HG03045 (cell line): ENCODE measurements around the gene SCG3.

ENCODE experiments used
- ATAC-seq: cut with Tn5 transposase; IDR thresholded peaks from one replicate; pipeline ENCODE4 v1.9.1; 2021; ENCODE audit warnings: mild to moderate bottlenecking, moderate library complexity; ENCODE audit not compliant: unreplicated experiment

The SCG3 gene

DNA sequence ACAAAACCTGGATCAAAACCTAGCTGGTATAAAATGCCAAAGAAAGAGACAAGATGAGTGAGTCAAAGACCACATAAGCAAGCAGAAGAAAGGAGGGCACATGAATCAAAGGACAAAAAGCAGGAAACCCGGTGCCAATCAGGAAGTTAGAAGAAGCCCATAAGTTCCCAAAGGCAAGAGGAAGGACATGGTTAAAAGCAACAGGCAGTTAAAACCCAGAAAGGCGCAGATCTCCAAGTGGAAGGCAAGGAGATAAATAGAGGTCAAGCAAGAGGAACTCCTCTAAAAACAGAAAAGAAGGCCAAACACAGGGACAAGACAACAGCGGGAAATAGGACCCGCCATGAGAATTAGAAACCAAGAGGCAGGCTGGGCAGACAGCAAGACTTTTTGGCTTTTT is 74.5 kb downstream of the SCG3 start:
- no peak for ATAC-seq

DNA sequence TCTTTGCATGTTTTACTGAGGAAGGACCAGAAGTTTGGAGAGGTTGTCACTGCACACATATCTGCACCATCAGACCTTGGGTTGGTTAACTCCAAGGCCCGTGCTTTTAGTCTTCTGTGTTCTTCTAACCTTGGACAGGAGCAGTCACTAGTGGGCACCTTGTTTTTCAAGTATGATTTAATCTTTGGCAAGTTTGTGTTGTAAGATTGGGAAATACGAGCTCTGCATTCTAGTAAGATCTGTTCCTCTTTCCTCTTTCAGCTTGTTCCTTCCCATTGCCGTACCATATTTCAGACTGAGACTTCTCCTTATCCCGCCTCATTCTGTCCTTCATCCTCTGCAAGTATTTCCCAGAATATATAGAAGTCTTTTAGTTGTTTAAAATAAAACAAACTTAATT is 75.2 kb downstream of the SCG3 start:
- no peak for ATAC-seq

GRCh38 chr15:51757450-51757849 is 76.1 kb downstream of the SCG3 start:
- no peak for ATAC-seq

GRCh38 chr15:51758645-51759044 is 77.3 kb downstream of the SCG3 start:
- ATAC-seq = no peak

- no peak for ATAC-seq
Measured at GRCh38 chr15:51759557-51760070, 78.3 kb downstream of the SCG3 start.

DNA sequence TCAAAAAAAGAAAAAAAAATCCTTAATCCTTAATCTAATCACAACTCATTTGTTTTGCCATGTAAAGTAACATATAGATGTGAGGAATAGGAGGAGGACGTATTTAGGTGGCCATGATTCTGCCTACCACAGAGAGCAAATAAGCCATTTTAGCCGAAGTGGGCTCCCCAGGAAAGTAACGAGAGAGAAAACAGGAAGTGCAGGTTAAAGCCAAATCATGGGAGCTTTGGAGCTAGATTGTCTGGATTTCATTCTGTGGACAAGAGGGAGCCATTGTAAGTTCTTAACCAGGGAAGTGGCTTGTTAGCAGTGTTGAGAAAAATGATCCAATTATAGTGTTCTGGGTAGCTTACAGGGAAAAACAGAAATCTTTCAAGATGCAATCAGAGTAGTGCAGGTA is 79.5 kb downstream of the SCG3 start:
- ATAC-seq = no peak

GRCh38 chr15:51765751-51766150 is 84.4 kb downstream of the SCG3 start:
- ATAC-seq = no peak

GRCh38 chr15:51766341-51766740 is 85.0 kb downstream of the SCG3 start:
- no peak for ATAC-seq

- no peak for ATAC-seq
Measured at GRCh38 chr15:51768018-51768417, 86.7 kb downstream of the SCG3 start.
